Smooth muscle cell (in vitro differentiated cells): ENCODE data around the gene TMA7. TPM values are rescaled to one million over a fixed set of nuclear protein-coding genes. Genes with fewer than 3 reads are reported as not detected.

ENCODE experiments used
- DNase-seq: peaks from one replicate; lab custom pipeline; 2025; ENCODE audit not compliant: unreplicated experiment; lab: John Stamatoyannopoulos, UW
- H2AFZ ChIP-seq: fragments of 200-600 bp; sonication (generic); 2 replicates; pipeline ENCODE4 v1.6.0; 2016; ENCODE audit warnings: antibody characterized with exemption, low read depth, mild to moderate bottlenecking
- H3F3A ChIP-seq: fragments of 200-600 bp; sonication (generic); 2 replicates; pipeline ENCODE4 v1.6.0; 2017; ENCODE audit warnings: antibody characterized with exemption, low read depth
- H3K27ac ChIP-seq: fragments of 200-600 bp; sonication (generic); 2 replicates; pipeline ENCODE4 v1.5.1; 2016; ENCODE audit warnings: low read depth, mild to moderate bottlenecking
- H3K27me3 ChIP-seq: fragments of 200-600 bp; sonication (generic); 2 replicates; pipeline ENCODE4 v1.6.1; 2016; ENCODE audit warnings: low read depth, mild to moderate bottlenecking
- H3K36me3 ChIP-seq: fragments of 200-600 bp; sonication (generic); 2 replicates; pipeline ENCODE4 v1.5.1; 2016; ENCODE audit warnings: low read depth
- H3K4me1 ChIP-seq: fragments of 200-600 bp; sonication (generic); 2 replicates; pipeline ENCODE4 v1.5.1; 2016; ENCODE audit warnings: low read depth
- H3K4me2 ChIP-seq: fragments of 200-600 bp; sonication (generic); 2 replicates; pipeline ENCODE4 v1.6.0; 2016; ENCODE audit warnings: mild to moderate bottlenecking
- H3K4me3 ChIP-seq: fragments of 200-600 bp; sonication (generic); 2 replicates; pipeline ENCODE4 v1.5.1; 2016; ENCODE audit warnings: mild to moderate bottlenecking
- H3K79me2 ChIP-seq: fragments of 200-600 bp; sonication (generic); 2 replicates; pipeline ENCODE4 v1.6.0; 2016; ENCODE audit warnings: low read depth, mild to moderate bottlenecking
- H3K9ac ChIP-seq: fragments of 200-600 bp; sonication (generic); 2 replicates; pipeline ENCODE4 v1.6.0; 2016; ENCODE audit warnings: low read depth
- H3K9me3 ChIP-seq: fragments of 200-600 bp; sonication (generic); replicated peaks from 2 replicates; pipeline ENCODE4 v1.5.1; 2016; ENCODE audit warnings: low read depth
- H4K20me1 ChIP-seq: fragments of 200-600 bp; sonication (generic); 2 replicates; pipeline ENCODE4 v1.6.0; 2016; ENCODE audit warnings: low read depth
- CTCF ChIP-seq: fragments of 200-600 bp; sonication (generic); IDR thresholded peaks from 2 replicates; pipeline ENCODE4 v1.5.1; 2017; ENCODE audit warnings: borderline replicate concordance, mild to moderate bottlenecking, antibody characterized with exemption; ENCODE audit not compliant: insufficient read depth, poor library complexity, severe bottlenecking
- WGBS: methylation state at CpG from one replicate; pipeline ENCODE4 v1.1.7; 2016; ENCODE audit warnings: low lambda C conversion rate; 5-methylcytosine and 5-hydroxymethylcytosine counted together
- polyA plus RNA-seq: library from polyadenylated mRNA; unstranded; fragments of >200 nt; fragmentation: Nextera tagmentation; extraction: Ambion mirVana; gene quantifications from 2 replicates; pipeline ENCODE4 v1.2.1, GENCODE V29; 2016
- total RNA-seq: library from RNA; depleted of rRNA; stranded (reverse); fragments of >200 nt; gene quantifications from 2 replicates; pipeline ENCODE4 v1.2.3, GENCODE V29; 2014

TMA7 gene
- total and polyA plus RNA-seq, 2 experiments from 2014 or later, result 343 to 491 TPM

GRCh38 chr3:48405971-48406370, 34.1 kb upstream of the TMA7 start:
- Histone ChIP-seq H3K9me3 (no peaks in the 10 kb centered on the region), H3K4me3 (no peak overlapping the region), H3K27me3 (no peaks in the 10 kb centered on the region), H2AFZ (no peak overlapping the region), H3K9ac (no peak overlapping the region), H3F3A (no peaks in the 10 kb centered on the region), H3K27ac (no peak overlapping the region), H3K79me2 (no peaks in the 10 kb centered on the region), H4K20me1 (no peaks in the 10 kb centered on the region), H3K4me1 (no peaks in the 10 kb centered on the region), H3K36me3 (no peaks in the 10 kb centered on the region), H3K4me2 (no peak overlapping the region)
- WGBS, result 77% methylated on average over 1 of the region's 1 CpG
- no peak for DNase-seq
- no peak for TF ChIP-seq CTCF

GRCh38 chr3:48406443-48407431, 33.3 kb upstream of the TMA7 start:
- H3K4me3 ChIP-seq, result no peak overlapping the region
- H3K4me1 ChIP-seq, result no peaks in the 10 kb centered on the region
- no peaks in the 10 kb centered on the region for H3K79me2 ChIP-seq
- H2AFZ ChIP-seq, result no peak overlapping the region
- DNase-seq, result no peak
- no peaks in the 10 kb centered on the region for H3K36me3 ChIP-seq
- no peaks in the 10 kb centered on the region for H3K9me3 ChIP-seq
- no peaks in the 10 kb centered on the region for H3K27me3 ChIP-seq
- H3K27ac ChIP-seq, result no peak overlapping the region
- H3F3A ChIP-seq, result no peaks in the 10 kb centered on the region
- no peak overlapping the region for H3K4me2 ChIP-seq
- H3K9ac ChIP-seq, result no peak overlapping the region
- no peaks in the 10 kb centered on the region for H4K20me1 ChIP-seq
- WGBS, result 90% methylated on average over 18 of the region's 18 CpGs
- TF ChIP-seq CTCF, result no peak

GRCh38 chr3:48407542-48408099, 32.4 kb upstream of the TMA7 start:
- Histone ChIP-seq H3K79me2 (no peaks in the 10 kb centered on the region), H2AFZ (no peak overlapping the region), H3K9me3 (no peaks in the 10 kb centered on the region), H3K4me1 (no peaks in the 10 kb centered on the region), H3F3A (no peaks in the 10 kb centered on the region), H3K27ac (no peak overlapping the region), H3K4me3 (no peak overlapping the region), H3K27me3 (no peaks in the 10 kb centered on the region), H4K20me1 (no peaks in the 10 kb centered on the region), H3K4me2 (no peak overlapping the region), H3K36me3 (no peaks in the 10 kb centered on the region), H3K9ac (no peak overlapping the region)
- no peak for DNase-seq
- 96% methylated on average over 8 of the region's 8 CpGs for WGBS
- TF ChIP-seq CTCF, result no peak
